ENCODE results near the gene CARD14.

The CARD14 gene

GRCh38 chr17:80210348-80211108, 40.7 kb downstream of the CARD14 start:
- TF ChIP-seq CTCF (IDR thresholded peaks at IDR 0.05; ENCODE audit: insufficient read depth, low read depth, low read length, missing control alignments) = no peak
- no peak overlapping the region for H3K4me3 ChIP-seq (ENCODE audit: low read length)
- no peak for DNase-seq (ENCODE audit: low read depth)

- no peak overlapping the region for H3K4me3 ChIP-seq (ENCODE audit: low read length)
- DNase-seq (ENCODE audit: low read depth) = no peak
- TF ChIP-seq CTCF (IDR thresholded peaks at IDR 0.05; ENCODE audit: insufficient read depth, low read depth, low read length, missing control alignments) = no peak
These were observed 42.3 kb downstream of the CARD14 start for GRCh38 chr17:80212109-80212508.

GRCh38 chr17:80212511-80212910, 42.7 kb downstream of the CARD14 start:
- H3K4me3 ChIP-seq (ENCODE audit: low read length) = no peak overlapping the region
- no peak for TF ChIP-seq CTCF (IDR thresholded peaks at IDR 0.05; ENCODE audit: insufficient read depth, low read depth, low read length, missing control alignments)
- no peak for DNase-seq (ENCODE audit: low read depth)

- TF ChIP-seq CTCF (IDR thresholded peaks at IDR 0.05; ENCODE audit: insufficient read depth, low read depth, low read length, missing control alignments) = no peak
- DNase-seq (ENCODE audit: low read depth) = no peak
- no peak overlapping the region for H3K4me3 ChIP-seq (ENCODE audit: low read length)
These were observed 43.3 kb downstream of the CARD14 start for GRCh38 chr17:80212962-80213642.

- DNase-seq (ENCODE audit: low read depth) = no peak
- TF ChIP-seq CTCF (IDR thresholded peaks at IDR 0.05; ENCODE audit: insufficient read depth, low read depth, low read length, missing control alignments) = no peak
- H3K4me3 ChIP-seq (ENCODE audit: low read length) = no peak overlapping the region
These were observed 43.8 kb downstream of the CARD14 start for GRCh38 chr17:80213643-80213975.

- no peak for TF ChIP-seq CTCF (IDR thresholded peaks at IDR 0.05; ENCODE audit: insufficient read depth, low read depth, low read length, missing control alignments)
- DNase-seq (ENCODE audit: low read depth) = no peak
- H3K4me3 ChIP-seq (ENCODE audit: low read length) = no peak overlapping the region
These were observed 44.4 kb downstream of the CARD14 start for GRCh38 chr17:80214012-80214877.
